K562 (cell line): ENCODE data around the gene XRN2. TPM values are rescaled to one million over a fixed set of nuclear protein-coding genes. Genes with fewer than 3 reads are reported as not detected.

Experiments
- ATAC-seq: fragments of 200-7000 bp; cut with Tn5 transposase; 3 replicates; pipeline ENCODE4 v1.9.1; 2020; ENCODE audit warnings: moderate library complexity
- BruUV-seq: library from RNA; stranded (reverse); fragments of 400-500 nt; replicated peaks from 2 replicates; lab custom pipeline; 2021; lab: Mats Ljungman, UMichigan
- CTCF ChIA-PET: fragments of 300-600 bp; formaldehyde crosslinking; extraction: SDS; loops from one replicate; lab custom pipeline; 2021; ENCODE audit warnings: low intra/inter-chr PET ratio; lab: Yijun Ruan, JAX
- POLR2A ChIA-PET: fragments of 300-600, 350-650 bp; sonication (Branson Sonifier 250); formaldehyde crosslinking; extraction: SDS; loops from one replicate; lab custom pipeline; 2021; ENCODE audit warnings: antibody characterized with exemption, inconsistent platforms; lab: Yijun Ruan, JAX
- DNase-seq, 4 experiments: peaks; one replicate each; pipeline versions ENCODE4 v3.0.0 to v3.0.0-alpha.2; 2011 to 2018; ENCODE audit warnings: low spot score in 3 of 4, mixed read lengths in 3 of 4; ENCODE audit errors: extremely low read depth in 1 of 4
- FAIRE-seq: peaks from 2 replicates; lab custom pipeline; 2011; peaks lifted over from hg19 to GRCh38; lab: Jason Lieb, UNC
- H2AFZ ChIP-seq: 2 replicates; pipeline ENCODE4 v1.6.0; 2011; ENCODE audit warnings: low read depth, low read length, control low read depth, inconsistent platforms
- H3K27ac ChIP-seq: fragments of 200-600 bp; 3 replicates; pipeline ENCODE4 v1.8.0; 2011; ENCODE audit warnings: low read depth, mild to moderate bottlenecking, control low read depth, inconsistent platforms, low read length, moderate library complexity, mixed read lengths; ENCODE audit errors: extremely low read depth
- H3K27me3 ChIP-seq, 2 experiments: fragments of 300-600 bp in 1 of 2; 2 replicates in 1 of 2; 3 replicates in 1 of 2; pipeline versions ENCODE4 v1.6.0 to v1.8.0; 2011; ENCODE audit warnings: inconsistent platforms in 2 of 2, low read length in 2 of 2, mild to moderate bottlenecking in 1 of 2, mixed read lengths in 1 of 2, moderate library complexity in 1 of 2; ENCODE audit not compliant: control insufficient read depth in 2 of 2, insufficient read depth in 2 of 2
- H3K36me3 ChIP-seq: fragments of 300-600 bp; 3 replicates; pipeline ENCODE4 v1.8.0; 2011; ENCODE audit warnings: mild to moderate bottlenecking, low read length, inconsistent platforms; ENCODE audit not compliant: control insufficient read depth, insufficient read depth
- H3K4me1 ChIP-seq, 2 experiments: fragments of 200-600 bp in 1 of 2; replicated peaks in 1 of 2; 2 replicates in 1 of 2; 3 replicates in 1 of 2; pipeline versions ENCODE4 v1.5.1 to v1.8.0; 2011; ENCODE audit warnings: inconsistent platforms in 2 of 2, low read length in 2 of 2, mild to moderate bottlenecking in 1 of 2, mixed read lengths in 1 of 2, moderate library complexity in 1 of 2; ENCODE audit not compliant: control insufficient read depth in 2 of 2, insufficient read depth in 2 of 2
- H3K4me2 ChIP-seq: 2 replicates; pipeline ENCODE4 v1.6.1; 2011; ENCODE audit warnings: low read length, control low read depth, inconsistent platforms, mixed read lengths; ENCODE audit not compliant: insufficient read depth
- H3K4me3 ChIP-seq: fragments of 200-600 bp; sonication (generic), shearing (Covaris generic); 2 replicates; pipeline ENCODE4 v1.5.1; 2016; ENCODE audit warnings: control low read depth, inconsistent platforms
- H3K79me2 ChIP-seq: fragments of 200-600 bp; 3 replicates; pipeline ENCODE4 v1.8.0; 2011; ENCODE audit warnings: low read length, inconsistent platforms; ENCODE audit not compliant: control insufficient read depth, insufficient read depth
- H3K9ac ChIP-seq, 2 experiments: 2 replicates each; pipeline versions ENCODE4 v1.6.0 to v1.6.1; 2011; ENCODE audit warnings: low read depth in 2 of 2, low read length in 2 of 2, control low read depth in 1 of 2, inconsistent platforms in 1 of 2, mild to moderate bottlenecking in 1 of 2, mixed read lengths in 1 of 2; ENCODE audit not compliant: insufficient read depth in 1 of 2
- H3K9me1 ChIP-seq: one replicate; pipeline ENCODE4 v1.6.0; 2011; ENCODE audit warnings: inconsistent platforms, mild to moderate bottlenecking, low read length, moderate library complexity; ENCODE audit not compliant: control insufficient read depth, insufficient read depth
- H3K9me3 ChIP-seq: replicated peaks from 2 replicates; pipeline ENCODE4 v1.5.1; 2011; ENCODE audit warnings: low read depth, low read length, inconsistent platforms; ENCODE audit not compliant: control insufficient read depth, insufficient read depth
- H4K20me1 ChIP-seq: replicated peaks from 2 replicates; pipeline ENCODE4 v1.6.1; 2011; ENCODE audit warnings: low read length, inconsistent platforms, mixed read lengths; ENCODE audit not compliant: control insufficient read depth, insufficient read depth
- FOXO4 ChIP-seq: fragments of 450-650 bp; formaldehyde crosslinking; IDR thresholded peaks from 2 replicates; pipeline ENCODE4 v1.4.0; 2020; ENCODE audit warnings: mild to moderate bottlenecking, moderate library complexity
- KAT2B ChIP-seq: IDR thresholded peaks from one replicate; pipeline ENCODE4 v1.6.1; 2012; ENCODE audit warnings: low read depth, mild to moderate bottlenecking, control low read depth, inconsistent platforms, low read length, moderate library complexity
- NR4A1 ChIP-seq, 2 experiments: fragments of 250-450 bp in 1 of 2; fragments of 450-650 bp in 1 of 2; sonication (Bioruptor Pico) in 1 of 2; IDR thresholded peaks; 2 replicates each; pipeline versions ENCODE4 v1.4.0 to v1.6.1; 2016 to 2020; ENCODE audit warnings: mild to moderate bottlenecking in 2 of 2, missing compliant biosample characterization in 1 of 2, missing genetic modification characterization in 1 of 2, moderate library complexity in 1 of 2
- SPI1 ChIP-seq: IDR thresholded peaks from 2 replicates; pipeline ENCODE4 v1.6.1; 2011; ENCODE audit warnings: low read depth, low read length, control low read depth, borderline replicate concordance
- ZNF655 ChIP-seq: fragments of 250-450 bp; sonication (Bioruptor Pico); IDR thresholded peaks from 2 replicates; pipeline ENCODE4 v1.5.0; 2021
- WGBS: fragments of 100-300 bp; shearing (Covaris generic); methylation state at CpG from one replicate; pipeline ENCODE4 v1.1.6; 2016; ENCODE audit warnings: low coverage, mixed read lengths; ENCODE audit not compliant: insufficient coverage; ENCODE audit errors: missing lambda C conversion rate; 5-methylcytosine and 5-hydroxymethylcytosine counted together
- in situ Hi-C: fragments of 300-500 bp; cut with MboI; formaldehyde crosslinking; loops from 4 replicates; pipeline ENCODE4 v1.15.0; 2018; ENCODE audit warnings: inconsistent platforms, mixed read lengths
- intact Hi-C: fragments of 100-400 bp; cut with micrococcal nuclease; formaldehyde crosslinking; loops from 2 replicates; pipeline ENCODE4 v1.14.2; 2022
- polyA plus RNA-seq, 8 experiments: library from polyadenylated mRNA; depleted of rRNA in 4 of 8; stranded (reverse) in 5 of 8; unstranded in 3 of 8; fragments of >200 nt; fragmentation: Nextera tagmentation in 2 of 8; fragmentation: Illumina TruSeq in 1 of 8; extraction: Ambion mirVana in 2 of 8; extraction: Trizol in 1 of 8; gene quantifications; 2 replicates each; pipeline versions ENCODE4 v1.2.1 to v1.2.3, GENCODE V29; 2011 to 2014; ENCODE audit warnings: inconsistent platforms in 1 of 8, missing spikeins in 1 of 8
- total RNA-seq, 7 experiments: library from RNA; depleted of rRNA in 6 of 7; stranded (reverse); fragments of >200 nt in 6 of 7; fragmentation: Illumina TruSeq in 2 of 7; extraction: Trizol in 2 of 7; gene quantifications; 2 replicates each; pipeline versions ENCODE4 v1.2.1 to v1.2.3, GENCODE V29; 2011 to 2021; ENCODE audit warnings: low replicate concordance in 1 of 7

XRN2 gene
- total and polyA plus RNA-seq, 9 of the 15 experiments (the other 6 are each of a cell fraction or from before 2014, with no cell fraction given) = 41.8 to 67.3 (median 51.4) TPM

GRCh38 chr20:21259346-21259745 is 43.8 kb upstream of the XRN2 start:
- H3K4me2 ChIP-seq = no peak overlapping the region
- no peak for FAIRE-seq

More at GRCh38 chr20:21259346-21259745, 43.8 kb upstream of the XRN2 start:
- no peak overlapping the region for H3K27ac ChIP-seq
- no TSS peak for BruUV-seq
- DNase-seq (no peak), ATAC-seq (no peak)
- no peaks in the 10 kb centered on the region for H3K4me1 ChIP-seq
- intact Hi-C loops = no loop called here
- no peaks in the 10 kb centered on the region for H3K9me3 ChIP-seq
- no peak overlapping the region for H2AFZ ChIP-seq
- CTCF ChIA-PET = no interaction called here
- no peaks in the 10 kb centered on the region for H3K79me2 ChIP-seq
- TF ChIP-seq KAT2B (no peak), SPI1 (no peak), FOXO4 (CRISPR knock-in tag) (no peak), NR4A1 (CRISPR knock-in tag; IDR thresholded peaks at IDR 0.05) (no peak), NR4A1 (tag; IDR thresholded peaks at IDR 0.05) (no peak), ZNF655 (CRISPR knock-in tag) (no peak)
- no peaks in the 10 kb centered on the region for H4K20me1 ChIP-seq
- H3K27me3 ChIP-seq = no peaks in the 10 kb centered on the region
- H3K4me3 ChIP-seq = no peak overlapping the region
- no peaks in the 10 kb centered on the region for H3K36me3 ChIP-seq
- no peak overlapping the region for H3K9ac ChIP-seq
- POLR2A ChIA-PET = interaction anchor here (0.6 kb wide), 1 partner anchor 1130 kb away, joined by 3 read pairs; no protein-coding TSS in a partner anchor
- in situ Hi-C loops = no loop called here
- WGBS = 2% methylated on average over 8 of the region's 8 CpGs
- no peaks in the 10 kb centered on the region for H3K9me1 ChIP-seq
